Heart right ventricle (tissue), 16 donors: Measurements from ENCODE around the gene SAMD5. TPM values are rescaled to one million over a fixed set of nuclear protein-coding genes. Genes with fewer than 3 reads are reported as not detected.
A peak's percentile ranks its signal among the peaks of the same experiment; 100 is the strongest.

Experiments
- ATAC-seq, 8 donors: fragments of 200-7000 bp; cut with Tn5 transposase; one replicate each; pipeline ENCODE4 v1.9.1; 2020; ENCODE audit warnings: mild to moderate bottlenecking in 8 of 8, moderate library complexity in 8 of 8, moderate number of reproducible peaks in 1 of 8
- DNase-seq, 2 donors: peaks; one replicate each; pipeline ENCODE4 v3.0.0-alpha.2; 2020
- H3K27ac ChIP-seq, 10 donors: fragments of 200-600 bp; sonication (generic) in 2 of 10; one replicate each; pipeline versions ENCODE4 v1.5.0 to v1.8.0; 2020 to 2022; ENCODE audit warnings: mild to moderate bottlenecking in 3 of 10
- H3K27me3 ChIP-seq, 7 donors: fragments of 200-600 bp; one replicate each; pipeline ENCODE4 v1.8.0; 2021 to 2022; ENCODE audit warnings: mild to moderate bottlenecking in 2 of 7
- H3K36me3 ChIP-seq, 9 donors: fragments of 200-600 bp; sonication (generic) in 1 of 9; one replicate each; pipeline versions ENCODE4 v1.5.0 to v1.8.0; 2020 to 2022; ENCODE audit warnings: mild to moderate bottlenecking in 2 of 9
- H3K4me1 ChIP-seq, 9 donors: fragments of 200-600 bp; sonication (generic) in 1 of 9; one replicate each; pipeline versions ENCODE4 v1.5.0 to v1.8.0; 2020 to 2022; ENCODE audit warnings: mild to moderate bottlenecking in 4 of 9
- H3K4me3 ChIP-seq, 10 donors: fragments of 200-600 bp; sonication (generic) in 2 of 10; one replicate each; pipeline versions ENCODE4 v1.5.0 to v1.8.0; 2020 to 2022; ENCODE audit warnings: mild to moderate bottlenecking in 7 of 10, moderate library complexity in 2 of 10
- H3K9me3 ChIP-seq, 11 donors: fragments of 200-600 bp in 10 of 11; sonication (generic) in 2 of 11; one replicate each; pipeline versions ENCODE4 v1.5.0 to v1.8.0; 2013 to 2022; ENCODE audit warnings: mild to moderate bottlenecking in 2 of 11, control low read depth in 1 of 11, moderate library complexity in 1 of 11
- WGBS, 2 donors: extraction: QIAGEN DNeasy Blood & Tissue Kit; methylation state at CpG; one replicate each; pipeline ENCODE4 v1.1.7; 2013; ENCODE audit warnings: inconsistent platforms in 1 of 2; 5-methylcytosine and 5-hydroxymethylcytosine counted together
- intact Hi-C, 10 donors: fragments of 100-400 bp; cut with DNase I; formaldehyde crosslinking; loops; one replicate each; pipeline versions ENCODE4 v1.11.1 to v1.14.2; 2022
- polyA plus RNA-seq, 2 donors: library from polyadenylated mRNA; stranded (reverse); fragments of 200-250 nt; gene quantifications; one replicate each; pipeline ENCODE4 v1.2.3, GENCODE V29; 2013
- total RNA-seq, 10 donors: library from RNA; stranded (reverse); fragmentation: NEBNext Ultra II Directional in 3 of 10; extraction: Animal tissue kit (Norgen Biotek cat#: 25700) in 3 of 10; gene quantifications; one replicate each; pipeline versions ENCODE4 v1.2.1 to v1.2.4, GENCODE V29; 2021 to 2023
- TF ChIP-seq, protein P1 (sequence below), 9 donors: fragments of 200-600 bp; sonication (generic) in 2 of 9; IDR thresholded peaks; one replicate each; pipeline versions ENCODE4 v1.5.0 to v1.8.0; 2021 to 2022; ENCODE audit warnings: antibody characterized with exemption in 9 of 9, mild to moderate bottlenecking in 5 of 9, moderate library complexity in 1 of 9
- donor health status: Arrhythmogenic right ventricular cardiomyopathy.
- donor health status: ischemic (EF 13 %, LVEDD 7.1; RV severe dilation, severe dysfunction).
- donor health status: healthy with polysubstance abuse.
- donor health status: DM: no; HTN: yes; CAD: no.
- donor health status: DM: no; HTN: no; CAD: no.
- donor health status: ischemic (EF 25% LVEDD 6.9; RV normal size, moderate dysfunction).
- donor health status: ischemic (EF 25% LVEDD 5.7; RV mildly dilated, moderate dysfunction).
- donor health status: healthy.
- donor health status: DM: yes; HTN: yes; CAD: no.
- donor health status: Ischemic cardiomyopathy.
- donor health status: ischemic (EF 35%, LVEDD 5.7; RV mildly dilated, moderate dysfunction).
- donor health status: nonischemic (EF 11% LVEDD 7.7; RV severe dilation, severe dysfunction).
- donor health status: DM: yes; HTN: yes; CAD: no.
- donor health status: PGD.
- donor health status: ischemic (EF 29% LVEDD 5.4; RV normal size, mild dysfunction).
- donor health status: nonischemic (EF 23%, LVEDD 6.1; RV moderate dilation, normal function).

SAMD5 gene
- total and polyA plus RNA-seq, 12 donors: 0.30 to 1.9 (median 0.72) TPM

DNA sequence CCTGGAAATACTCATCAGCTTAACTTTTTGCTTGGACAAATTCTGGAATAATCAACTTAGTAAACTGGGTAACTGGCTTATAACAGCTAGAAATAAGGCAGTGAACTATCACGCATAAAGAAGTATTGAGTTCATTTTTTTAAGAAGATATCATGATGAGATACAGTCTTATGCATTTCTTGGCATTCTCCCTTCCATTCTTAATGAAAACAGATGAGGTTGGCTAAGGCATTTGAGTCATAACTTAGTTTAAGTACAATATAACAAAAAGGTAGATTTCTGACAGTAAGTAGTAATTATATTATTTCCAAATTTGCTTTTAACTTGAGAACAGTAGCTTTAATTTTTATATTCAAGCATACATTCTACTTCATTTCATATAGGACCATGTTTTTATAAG is 56.1 kb downstream of the SAMD5 start:
- TF ChIP-seq, protein P1, sequence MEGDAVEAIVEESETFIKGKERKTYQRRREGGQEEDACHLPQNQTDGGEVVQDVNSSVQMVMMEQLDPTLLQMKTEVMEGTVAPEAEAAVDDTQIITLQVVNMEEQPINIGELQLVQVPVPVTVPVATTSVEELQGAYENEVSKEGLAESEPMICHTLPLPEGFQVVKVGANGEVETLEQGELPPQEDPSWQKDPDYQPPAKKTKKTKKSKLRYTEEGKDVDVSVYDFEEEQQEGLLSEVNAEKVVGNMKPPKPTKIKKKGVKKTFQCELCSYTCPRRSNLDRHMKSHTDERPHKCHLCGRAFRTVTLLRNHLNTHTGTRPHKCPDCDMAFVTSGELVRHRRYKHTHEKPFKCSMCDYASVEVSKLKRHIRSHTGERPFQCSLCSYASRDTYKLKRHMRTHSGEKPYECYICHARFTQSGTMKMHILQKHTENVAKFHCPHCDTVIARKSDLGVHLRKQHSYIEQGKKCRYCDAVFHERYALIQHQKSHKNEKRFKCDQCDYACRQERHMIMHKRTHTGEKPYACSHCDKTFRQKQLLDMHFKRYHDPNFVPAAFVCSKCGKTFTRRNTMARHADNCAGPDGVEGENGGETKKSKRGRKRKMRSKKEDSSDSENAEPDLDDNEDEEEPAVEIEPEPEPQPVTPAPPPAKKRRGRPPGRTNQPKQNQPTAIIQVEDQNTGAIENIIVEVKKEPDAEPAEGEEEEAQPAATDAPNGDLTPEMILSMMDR (IDR thresholded peaks at IDR 0.05): no peak
- H3K27ac ChIP-seq: no peak overlapping the region
- DNase-seq (no peak), ATAC-seq (no peak)
- H3K36me3 ChIP-seq: no peaks in the 10 kb centered on the region
- H3K4me3 ChIP-seq: no peak overlapping the region
- intact Hi-C loops: no loop called here
- no peaks in the 10 kb centered on the region for H3K9me3 ChIP-seq
- no peaks in the 10 kb centered on the region for H3K27me3 ChIP-seq
- 87 to 90% methylated on average over 1 of the region's 1 CpG for WGBS, 2 donors
- peaks cover 0 to 22% (median 6%) of the 10 kb centered on the region in 9 donors for H3K4me1 ChIP-seq

DNA sequence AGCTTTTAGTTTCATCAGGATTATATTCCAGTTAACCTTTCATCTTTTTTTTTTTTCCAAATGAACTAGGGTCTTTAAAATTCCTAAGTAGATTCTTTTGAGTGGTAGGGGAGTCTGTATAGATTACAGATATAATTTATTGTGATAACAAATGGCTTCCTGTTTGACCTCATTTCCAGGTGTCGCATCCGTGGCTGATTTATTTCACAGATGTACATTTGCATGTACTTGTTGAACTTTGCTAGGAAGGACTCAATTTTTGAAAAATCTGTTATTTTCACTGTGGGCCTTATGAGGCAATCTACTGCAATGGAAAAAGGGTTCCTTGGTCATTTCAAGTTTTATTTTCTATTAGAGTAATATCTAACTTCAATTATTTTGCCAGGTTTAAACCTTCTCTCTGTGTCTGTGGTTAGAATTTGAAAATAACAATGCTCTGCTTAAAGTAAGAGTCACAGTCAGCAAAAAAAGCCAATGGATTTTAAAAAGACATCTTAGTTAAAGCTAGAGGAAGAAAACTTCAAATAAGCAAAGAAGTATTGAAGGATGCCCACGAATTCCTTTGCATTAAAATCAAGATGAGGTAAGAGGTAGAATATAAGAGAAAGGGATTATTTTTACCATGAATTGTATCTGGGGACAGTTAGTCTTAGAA is 57.9 kb downstream of the SAMD5 start:
- intact Hi-C loops: no loop called here
- 47 to 65% methylated on average over 3 of the region's 3 CpGs for WGBS, 2 donors
- Histone ChIP-seq H3K27me3 (no peaks in the 10 kb centered on the region), H3K4me1 (peaks cover 0 to 22% (median 6%) of the 10 kb centered on the region in 9 donors), H3K4me3 (no peak overlapping the region), H3K9me3 (no peaks in the 10 kb centered on the region), H3K27ac (no peak overlapping the region), H3K36me3 (no peaks in the 10 kb centered on the region)
- TF ChIP-seq, protein P1 (IDR thresholded peaks at IDR 0.05): no peak
- no peak for ATAC-seq
- DNase-seq: no peak

DNA sequence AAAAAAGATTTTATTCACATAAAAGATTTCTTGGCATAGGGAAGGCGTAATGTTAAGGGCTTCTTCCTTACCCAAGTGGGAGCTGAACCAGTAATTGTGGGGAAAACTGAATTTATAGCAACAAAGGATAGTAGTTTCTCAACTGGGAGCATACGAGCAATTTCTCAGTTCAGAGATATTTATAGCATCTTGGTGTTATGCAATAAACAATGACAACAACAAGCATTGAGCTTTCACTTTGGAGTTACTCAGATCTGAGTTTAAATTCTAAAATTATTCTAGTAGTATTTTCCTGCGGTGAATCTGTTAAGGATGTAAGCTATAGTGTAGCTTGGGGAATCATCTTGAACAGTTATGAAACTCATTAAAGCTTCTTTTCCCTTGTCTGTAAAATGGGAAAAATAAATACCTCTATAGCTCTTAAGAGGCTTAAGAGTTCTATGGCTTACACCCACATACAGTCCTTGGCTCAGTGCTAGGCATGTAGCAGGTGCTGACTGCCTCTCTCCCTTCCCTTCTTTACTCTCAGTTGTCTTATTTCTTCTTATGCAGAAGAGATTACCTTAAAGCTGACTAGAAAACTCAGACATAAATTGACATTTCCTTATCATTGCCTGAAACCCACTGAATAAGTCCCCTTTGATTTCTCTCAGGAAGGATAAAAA is 58.8 kb downstream of the SAMD5 start:
- intact Hi-C loops: no loop called here
- peaks cover 0 to 18% (median 6%) of the 10 kb centered on the region in 9 donors for H3K4me1 ChIP-seq
- no peak overlapping the region for H3K27ac ChIP-seq
- ATAC-seq (peak in 2 of 8 donors; percentile 33 to 60), DNase-seq (no peak)
- H3K4me3 ChIP-seq: no peak overlapping the region
- 46 to 53% methylated on average over 3 of the region's 3 CpGs for WGBS, 2 donors
- no peaks in the 10 kb centered on the region for H3K9me3 ChIP-seq
- TF ChIP-seq, protein P1 (IDR thresholded peaks at IDR 0.05): no peak
- no peaks in the 10 kb centered on the region for H3K36me3 ChIP-seq
- no peaks in the 10 kb centered on the region for H3K27me3 ChIP-seq

DNA sequence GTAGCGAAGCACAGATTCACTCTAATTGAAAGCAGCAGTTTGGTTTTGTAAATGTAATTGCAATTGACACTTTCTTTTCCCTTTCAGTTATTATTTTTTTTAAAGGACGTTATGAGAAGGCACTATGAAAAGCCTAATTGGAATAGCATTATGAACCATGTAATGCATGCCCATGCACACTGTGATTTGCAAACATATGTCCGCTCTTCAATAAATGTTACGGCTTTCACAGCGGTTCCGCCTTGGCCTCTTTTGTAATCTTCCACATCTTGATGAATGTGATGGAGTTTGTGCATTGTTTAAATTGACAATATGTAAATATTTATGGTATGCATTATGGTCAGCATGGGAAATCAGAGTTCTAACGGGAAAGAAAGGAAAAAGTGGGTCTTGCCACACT is 61.3 kb downstream of the SAMD5 start:
- no peaks in the 10 kb centered on the region for H3K36me3 ChIP-seq

More for the DNA sequence above, 61.3 kb downstream of the SAMD5 start:
- WGBS, 2 donors: 90 to 95% methylated on average over 7 of the region's 7 CpGs
- Histone ChIP-seq H3K27ac (no peak overlapping the region), H3K27me3 (no peaks in the 10 kb centered on the region), H3K4me1 (peaks cover 0 to 18% (median 6%) of the 10 kb centered on the region in 9 donors), H3K4me3 (no peak overlapping the region), H3K9me3 (no peaks in the 10 kb centered on the region)
- intact Hi-C loops: no loop called here
- DNase-seq (no peak), ATAC-seq (no peak)
- TF ChIP-seq, protein P1 (IDR thresholded peaks at IDR 0.05): no peak
